H1 (cell line): ENCODE data around the gene KRTAP4-5. TPM values are rescaled to one million over a fixed set of nuclear protein-coding genes. Genes with fewer than 3 reads are reported as not detected.

Experiments
- CHD7 ChIP-seq: fragments of 300-600 bp; sonication (generic); IDR thresholded peaks from 2 replicates; pipeline ENCODE4 v1.7.1; 2012; ENCODE audit warnings: low read length, moderate library complexity, mild to moderate bottlenecking, inconsistent platforms; ENCODE audit not compliant: insufficient replicate concordance
- GTF2F1 ChIP-seq: IDR thresholded peaks from 2 replicates; pipeline ENCODE4 v1.6.1; 2012; ENCODE audit warnings: low read depth, low read length, improper control_type of control experiment, borderline replicate concordance
- POLR2AphosphoS5 ChIP-seq: IDR thresholded peaks from 2 replicates; pipeline ENCODE4 v1.6.1; 2011; ENCODE audit warnings: low read depth, low read length
- SAP30 ChIP-seq: fragments of 300-600 bp; sonication (generic); IDR thresholded peaks from 2 replicates; pipeline ENCODE4 v1.7.1; 2012; ENCODE audit warnings: low read length, moderate library complexity, mild to moderate bottlenecking, inconsistent platforms; ENCODE audit not compliant: insufficient read depth, insufficient replicate concordance
- TCF12 ChIP-seq: IDR thresholded peaks from 2 replicates; pipeline ENCODE4 v1.6.1; 2011; ENCODE audit warnings: low read depth, mild to moderate bottlenecking, low read length
- TEAD4 ChIP-seq: IDR thresholded peaks from 2 replicates; pipeline ENCODE4 v1.6.1; 2012; ENCODE audit warnings: low read depth, low read length, inconsistent platforms, mixed read lengths
- polyA plus RNA-seq, 7 experiments: library from polyadenylated mRNA; depleted of rRNA in 3 of 7; stranded (reverse) in 5 of 7; unstranded in 2 of 7; fragments of >200 nt in 5 of 7; fragments of 200-250 nt in 2 of 7; gene quantifications; 1 replicate in 5 of 7; 2 replicates in 1 of 7; 4 replicates in 1 of 7; pipeline versions ENCODE4 v1.2.1 to v1.2.3, GENCODE V29; 2011 to 2013; ENCODE audit warnings: missing spikeins in 2 of 7, mixed read lengths in 2 of 7
- total RNA-seq: library from RNA; stranded (reverse); fragmentation: NEBNext Ultra II Directional; extraction: Animal tissue kit (Norgen Biotek cat#: 25700); gene quantifications from 2 replicates; pipeline ENCODE4 v1.2.1, GENCODE V29; 2021

KRTAP4-5 gene
- total and polyA plus RNA-seq, 2 of the 8 experiments (the other 6 are each of a cell fraction or from before 2014, with no cell fraction given): not detected

- TF ChIP-seq CHD7 (no peak), TCF12 (no peak), TEAD4 (no peak), POLR2AphosphoS5 (no peak), GTF2F1 (no peak), SAP30 (no peak)
- TF ChIP-seq, all 59 proteins: peak for 0
These were observed 4.4 kb downstream of the KRTAP4-5 start (continued) for GRCh38 chr17:41145261-41145660.
